SK-N-SH (cell line): ENCODE results near the gene LHX5. TPM values are rescaled to one million over a fixed set of nuclear protein-coding genes. Genes with fewer than 3 reads are reported as not detected.
A peak's percentile ranks its signal among the peaks of the same experiment; 100 is the strongest.

ENCODE experiments used
- CTCF ChIA-PET: fragments of 300-600, 350-600 bp; formaldehyde crosslinking; extraction: SDS; loops from one replicate; lab custom pipeline; 2021; lab: Yijun Ruan, JAX
- POLR2A ChIA-PET: fragments of 350-600 bp; sonication (Branson Sonifier 250); formaldehyde crosslinking; extraction: SDS; loops from one replicate; lab custom pipeline; 2020; ENCODE audit warnings: antibody characterized with exemption, inconsistent platforms; lab: Yijun Ruan, JAX
- DNase-seq: peaks from one replicate; pipeline ENCODE4 v3.0.0; 2012
- H2AFZ ChIP-seq: fragments of 200-600 bp; sonication (generic); 2 replicates; pipeline ENCODE4 v1.8.1; 2016; ENCODE audit warnings: antibody characterized with exemption, mild to moderate bottlenecking, low read depth
- H3F3A ChIP-seq: fragments of 200-600 bp; sonication (generic); replicated peaks from 2 replicates; pipeline ENCODE3; 2016; ENCODE audit warnings: antibody characterized with exemption, mild to moderate bottlenecking; ENCODE audit not compliant: insufficient read depth
- H3K27ac ChIP-seq, 2 experiments: fragments of 200-500 bp in 1 of 2; fragments of 200-600 bp in 1 of 2; sonication (Bioruptor generic) in 1 of 2; sonication (generic), shearing (Covaris generic) in 1 of 2; 2 replicates each; pipeline versions ENCODE4 v1.5.1 to v1.6.1; 2014 to 2016; ENCODE audit warnings: low read depth in 2 of 2, inconsistent platforms in 1 of 2, low read length in 1 of 2, mild to moderate bottlenecking in 1 of 2, mixed read lengths in 1 of 2
- H3K27me3 ChIP-seq: fragments of 200-600 bp; sonication (generic), shearing (Covaris generic); 2 replicates; pipeline ENCODE4 v1.6.1; 2016; ENCODE audit warnings: mixed run types; ENCODE audit not compliant: insufficient read depth
- H3K36me3 ChIP-seq, 2 experiments: fragments of 200-500 bp in 1 of 2; fragments of 200-600 bp in 1 of 2; sonication (Bioruptor generic) in 1 of 2; sonication (generic) in 1 of 2; replicated peaks in 1 of 2; 2 replicates each; pipeline versions ENCODE3 to v1.5.1; 2014 to 2016; ENCODE audit warnings: low read length in 1 of 2, mild to moderate bottlenecking in 1 of 2; ENCODE audit not compliant: insufficient read depth in 2 of 2, control insufficient read depth in 1 of 2
- H3K4me1 ChIP-seq, 2 experiments: fragments of 200-500 bp in 1 of 2; fragments of 200-600 bp in 1 of 2; sonication (Bioruptor generic) in 1 of 2; sonication (generic), shearing (Covaris generic) in 1 of 2; 2 replicates each; pipeline versions ENCODE4 v1.5.1 to v1.6.1; 2014 to 2016; ENCODE audit warnings: low read depth in 1 of 2, low read length in 1 of 2, mixed run types in 1 of 2; ENCODE audit not compliant: insufficient read depth in 2 of 2, control insufficient read depth in 1 of 2
- H3K4me2 ChIP-seq: fragments of 200-600 bp; sonication (generic), shearing (Covaris generic); 2 replicates; pipeline ENCODE4 v1.6.1; 2017; ENCODE audit warnings: mixed run types
- H3K4me3 ChIP-seq, 2 experiments: fragments of 200-500 bp in 1 of 2; fragments of 200-600 bp in 1 of 2; sonication (Bioruptor generic) in 1 of 2; sonication (generic), shearing (Covaris generic) in 1 of 2; 2 replicates each; pipeline versions ENCODE4 v1.5.1 to v1.8.1; 2014 to 2016; ENCODE audit warnings: low read depth in 2 of 2, inconsistent platforms in 1 of 2, low read length in 1 of 2, mild to moderate bottlenecking in 1 of 2, mixed read lengths in 1 of 2, moderate library complexity in 1 of 2
- H3K79me2 ChIP-seq: fragments of 200-600 bp; sonication (generic); 2 replicates; pipeline ENCODE4 v1.8.1; 2017; ENCODE audit warnings: mild to moderate bottlenecking; ENCODE audit not compliant: insufficient read depth
- H3K9ac ChIP-seq: fragments of 200-600 bp; sonication (generic); 2 replicates; pipeline ENCODE4 v1.6.1; 2017; ENCODE audit warnings: mixed run types
- H3K9me2 ChIP-seq: fragments of 200-600 bp; sonication (generic); 2 replicates; pipeline ENCODE4 v1.6.1; 2017; ENCODE audit warnings: mixed run types
- H3K9me3 ChIP-seq: fragments of 200-600 bp; sonication (generic); 2 replicates; pipeline ENCODE4 v1.6.1; 2017; ENCODE audit warnings: mixed run types, mild to moderate bottlenecking, moderate library complexity
- H4K20me1 ChIP-seq: fragments of 200-600 bp; sonication (generic); 2 replicates; pipeline ENCODE4 v1.6.1; 2017; ENCODE audit warnings: mild to moderate bottlenecking, mixed run types; ENCODE audit not compliant: insufficient read depth
- EZH2phosphoT487 ChIP-seq: fragments of 200-600 bp; sonication (generic); IDR thresholded peaks from 2 replicates; pipeline ENCODE4 v1.6.1; 2017; ENCODE audit warnings: low read depth, mixed run types, mild to moderate bottlenecking, antibody characterized with exemption, moderate library complexity, borderline replicate concordance
- GABPA ChIP-seq: IDR thresholded peaks from 2 replicates; pipeline ENCODE4 v1.4.0; 2012; ENCODE audit warnings: low read depth, mild to moderate bottlenecking
- JUND ChIP-seq: IDR thresholded peaks from 2 replicates; pipeline ENCODE4 v1.4.0; 2012
- MEF2A ChIP-seq: IDR thresholded peaks from 2 replicates; pipeline ENCODE4 v1.4.0; 2012; ENCODE audit warnings: low read depth, borderline replicate concordance
- PBX3 ChIP-seq: IDR thresholded peaks from 2 replicates; pipeline ENCODE4; 2012
- REST ChIP-seq: IDR thresholded peaks from 2 replicates; pipeline ENCODE4 v1.6.1; 2012; ENCODE audit warnings: mild to moderate bottlenecking, low read depth, low read length, moderate library complexity
- RFX5 ChIP-seq: IDR thresholded peaks from 2 replicates; pipeline ENCODE4 v1.6.1; 2012; ENCODE audit warnings: mild to moderate bottlenecking, improper control_type of control experiment, low read length
- SMC3 ChIP-seq: IDR thresholded peaks from 2 replicates; pipeline ENCODE4 v1.6.1; 2012; ENCODE audit warnings: low read depth, low read length, improper control_type of control experiment
- TAF1 ChIP-seq: IDR thresholded peaks from 2 replicates; pipeline ENCODE4 v1.6.1; 2012; ENCODE audit warnings: low read depth, mild to moderate bottlenecking, low read length, moderate library complexity, borderline replicate concordance
- WGBS: methylation state at CpG from one replicate; pipeline ENCODE4 v1.1.6; 2017; ENCODE audit warnings: low lambda C conversion rate; 5-methylcytosine and 5-hydroxymethylcytosine counted together
- polyA plus RNA-seq, 3 experiments: library from polyadenylated mRNA; depleted of rRNA; stranded (reverse); fragments of >200 nt; gene quantifications; 2 replicates each; pipeline ENCODE4 v1.2.3, GENCODE V29; 2012

The LHX5 gene
- polyA plus RNA-seq, 1 of the 3 experiments (the other 2 are of a cell fraction) = not detected

- Histone ChIP-seq H2AFZ (no peak overlapping the region), H3K9me3 (no peaks in the 10 kb centered on the region), H3K4me2 (no peak overlapping the region), H3K4me3 (no peak overlapping the region), H3K4me1 (no peaks in the 10 kb centered on the region; a peak in 1 of 4 replicates), H3K9ac (no peak overlapping the region), H4K20me1 (peaks cover 14% of the 10 kb centered on the region; the same call in 1 of the 2 replicates), H3K27ac (no peak overlapping the region), H3K79me2 (no peaks in the 10 kb centered on the region), H3K27me3 (peaks cover 100% of the 10 kb centered on the region), H3F3A (no peaks in the 10 kb centered on the region), H3K36me3 (no peaks in the 10 kb centered on the region), H3K9me2 (no peaks in the 10 kb centered on the region)
- TF ChIP-seq JUND = no peak
- no peak for TF ChIP-seq SMC3
- TF ChIP-seq REST = no peak
- no peak for TF ChIP-seq EZH2phosphoT487
- no peak for TF ChIP-seq PBX3
- TF ChIP-seq MEF2A = no peak
- no peak for TF ChIP-seq GABPA
- no peak for TF ChIP-seq TAF1
- WGBS = 6% methylated on average over 15 of the region's 38 CpGs
- POLR2A ChIA-PET = no interaction called here
- DNase-seq = peak; percentile 27
- CTCF ChIA-PET = interaction anchor here (1.1 to 1.9 kb wide), 3 partner anchors 9 to 19 kb away, joined by 3 to 5 read pairs (median 4); no protein-coding TSS in a partner anchor
These were observed 3.1 kb downstream of the LHX5 start for GRCh38 chr12:113468365-113469223.

- WGBS = 2% methylated on average over 10 of the region's 78 CpGs
- TF ChIP-seq RFX5 = no peak
- TF ChIP-seq EZH2phosphoT487 = 0 out of 2 replicates have a peak, but pooled peaks have one; percentile 60
- H3K4me2 ChIP-seq = peak overlapping the region; percentile 50
- no peaks in the 10 kb centered on the region; a peak in 1 of 4 replicates for H3K4me1 ChIP-seq
- POLR2A ChIA-PET = no interaction called here
- peaks cover 100% of the 10 kb centered on the region for H3K27me3 ChIP-seq
- H3K36me3 ChIP-seq = no peaks in the 10 kb centered on the region
- no peak overlapping the region for H2AFZ ChIP-seq
- no peaks in the 10 kb centered on the region for H3K9me2 ChIP-seq
- H3F3A ChIP-seq = no peaks in the 10 kb centered on the region
- peak; percentile 29 for DNase-seq
- H4K20me1 ChIP-seq = peaks cover 12% of the 10 kb centered on the region; the same call in 1 of the 2 replicates
- H3K27ac ChIP-seq = no peak overlapping the region
- CTCF ChIA-PET = interaction anchor here (1.1 to 1.9 kb wide), 2 partner anchors 10 to 11 kb away, joined by 4 to 5 read pairs; no protein-coding TSS in a partner anchor
- H3K9ac ChIP-seq = no peak overlapping the region
- H3K4me3 ChIP-seq = peak overlapping the region in 1 of 2 experiments; percentile 29; a peak in 1 of 4 replicates
- no peaks in the 10 kb centered on the region for H3K9me3 ChIP-seq
- no peaks in the 10 kb centered on the region for H3K79me2 ChIP-seq
These were observed 3.9 kb downstream of the LHX5 start for GRCh38 chr12:113467502-113468364.
